GM23248 (cell line): Measurements from ENCODE around the gene NUP210. TPM values are rescaled to one million over a fixed set of nuclear protein-coding genes. Genes with fewer than 3 reads are reported as not detected.

Source experiments
- DNase-seq: peaks from one replicate; pipeline ENCODE4 v3.0.0-alpha.2; 2015
- H2AFZ ChIP-seq: fragments of 200-600 bp; sonication (generic); 2 replicates; pipeline ENCODE4 v1.6.1; 2016; ENCODE audit warnings: antibody characterized with exemption
- H3F3A ChIP-seq: fragments of 200-600 bp; sonication (generic); 2 replicates; pipeline ENCODE4 v1.6.1; 2016; ENCODE audit warnings: mild to moderate bottlenecking, antibody characterized with exemption, mixed run types; ENCODE audit not compliant: insufficient read depth
- H3K27ac ChIP-seq: fragments of 200-600 bp; sonication (generic); 2 replicates; pipeline ENCODE4 v1.5.1; 2016; ENCODE audit warnings: mild to moderate bottlenecking
- H3K27me3 ChIP-seq: fragments of 200-600 bp; sonication (generic); replicated peaks from 2 replicates; pipeline ENCODE4 v1.6.1; 2016; ENCODE audit warnings: mild to moderate bottlenecking; ENCODE audit not compliant: insufficient read depth
- H3K36me3 ChIP-seq: fragments of 200-600 bp; sonication (generic); 2 replicates; pipeline ENCODE4 v1.6.1; 2016; ENCODE audit warnings: low read depth, mild to moderate bottlenecking
- H3K4me1 ChIP-seq: fragments of 200-600 bp; sonication (generic); 2 replicates; pipeline ENCODE4 v1.6.1; 2016; ENCODE audit warnings: mild to moderate bottlenecking; ENCODE audit not compliant: insufficient read depth
- H3K4me2 ChIP-seq: fragments of 200-600 bp; sonication (generic); one replicate; pipeline ENCODE4 v1.6.1; 2016; ENCODE audit warnings: mild to moderate bottlenecking; ENCODE audit not compliant: unreplicated experiment
- H3K4me3 ChIP-seq: fragments of 200-600 bp; sonication (generic); 2 replicates; pipeline ENCODE4 v1.5.1; 2016; ENCODE audit warnings: mild to moderate bottlenecking
- H3K79me2 ChIP-seq: fragments of 200-600 bp; sonication (generic); 2 replicates; pipeline ENCODE4 v1.6.1; 2016; ENCODE audit warnings: mild to moderate bottlenecking; ENCODE audit not compliant: insufficient read depth
- H3K9ac ChIP-seq: fragments of 200-600 bp; sonication (generic); 2 replicates; pipeline ENCODE4 v1.6.1; 2016; ENCODE audit warnings: mild to moderate bottlenecking
- H3K9me2 ChIP-seq: fragments of 200-600 bp; sonication (generic); 2 replicates; pipeline ENCODE4 v1.6.1; 2016; ENCODE audit warnings: mixed run types, mild to moderate bottlenecking, moderate library complexity; ENCODE audit not compliant: insufficient read depth
- H3K9me3 ChIP-seq: fragments of 200-600 bp; sonication (generic); one replicate; pipeline ENCODE4 v1.6.1; 2017; ENCODE audit warnings: low read depth
- H4K20me1 ChIP-seq: fragments of 200-600 bp; sonication (generic); 2 replicates; pipeline ENCODE4 v1.6.0; 2016; ENCODE audit not compliant: insufficient read depth
- EZH2 ChIP-seq: fragments of 200-600 bp; sonication (generic); IDR thresholded peaks from 2 replicates; pipeline ENCODE4 v1.6.1; 2018; ENCODE audit warnings: antibody characterized with exemption, mild to moderate bottlenecking; ENCODE audit not compliant: insufficient read depth, poor library complexity, severe bottlenecking
- EZH2phosphoT487 ChIP-seq: fragments of 200-600 bp; sonication (generic); IDR thresholded peaks from 2 replicates; pipeline ENCODE4 v1.6.1; 2018; ENCODE audit warnings: antibody characterized with exemption, moderate library complexity, mild to moderate bottlenecking, low read depth; ENCODE audit not compliant: insufficient read depth
- WGBS, 2 experiments: methylation state at CpG; one replicate each; pipeline ENCODE4 v1.1.6; 2015 to 2017; ENCODE audit warnings: low lambda C conversion rate in 2 of 2, low coverage in 1 of 2; ENCODE audit errors: missing lambda C conversion rate in 2 of 2; 5-methylcytosine and 5-hydroxymethylcytosine counted together
- in situ Hi-C: fragments of 300-500 bp; cut with MboI; formaldehyde crosslinking; loops from 2 replicates; pipeline ENCODE4 v1.15.0; 2020
- polyA plus RNA-seq: library from polyadenylated mRNA; unstranded; fragments of >200 nt; fragmentation: Nextera tagmentation; extraction: Ambion mirVana; gene quantifications from 2 replicates; pipeline ENCODE4 v1.2.1, GENCODE V29; 2016
- total RNA-seq: library from RNA; depleted of rRNA; stranded (reverse); fragments of >200 nt; shearing (Covaris generic); gene quantifications from 2 replicates; pipeline ENCODE4 v1.2.3, GENCODE V29; 2014

Gene NUP210
- total and polyA plus RNA-seq, 2 experiments from 2014 or later = 0.04 TPM; not detected in 1

DNA sequence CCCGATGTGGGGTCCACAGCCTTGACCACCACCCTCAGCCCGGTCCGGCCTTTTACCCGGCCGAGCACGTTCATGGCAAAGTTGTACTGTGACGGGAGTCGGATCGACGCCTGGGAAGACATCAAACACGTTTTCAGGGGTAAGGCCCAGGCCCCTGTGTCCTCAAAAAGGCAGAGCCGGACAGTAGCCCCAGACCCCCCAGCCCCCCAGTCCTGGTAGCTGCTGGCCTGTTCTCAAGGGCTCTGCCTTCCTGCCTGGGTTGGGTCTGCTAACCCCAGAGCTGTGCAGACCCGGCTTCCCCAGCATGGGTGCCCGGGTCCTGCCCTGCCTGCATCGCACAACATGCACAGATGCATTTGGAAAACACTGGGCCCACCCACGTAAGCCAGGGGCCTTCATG, 84.6 kb downstream of the NUP210 start:
- Histone ChIP-seq H4K20me1 (no peaks in the 10 kb centered on the region), H2AFZ (no peak overlapping the region), H3K4me3 (no peak overlapping the region), H3K9me2 (no peaks in the 10 kb centered on the region), H3K4me1 (no peaks in the 10 kb centered on the region), H3K27ac (no peak overlapping the region), H3K79me2 (no peaks in the 10 kb centered on the region), H3K4me2 (no peak overlapping the region), H3K9me3 (no peaks in the 10 kb centered on the region), H3K36me3 (no peaks in the 10 kb centered on the region), H3F3A (no peaks in the 10 kb centered on the region), H3K27me3 (peaks cover 10% of the 10 kb centered on the region; the same call in 1 of the 2 replicates), H3K9ac (no peak overlapping the region)
- TF ChIP-seq EZH2 (no peak), EZH2phosphoT487 (no peak)
- WGBS, 2 experiments = 60 to 65% methylated on average over 16 of the region's 16 CpGs
- in situ Hi-C loops = no loop called here
- no peak for DNase-seq

DNA sequence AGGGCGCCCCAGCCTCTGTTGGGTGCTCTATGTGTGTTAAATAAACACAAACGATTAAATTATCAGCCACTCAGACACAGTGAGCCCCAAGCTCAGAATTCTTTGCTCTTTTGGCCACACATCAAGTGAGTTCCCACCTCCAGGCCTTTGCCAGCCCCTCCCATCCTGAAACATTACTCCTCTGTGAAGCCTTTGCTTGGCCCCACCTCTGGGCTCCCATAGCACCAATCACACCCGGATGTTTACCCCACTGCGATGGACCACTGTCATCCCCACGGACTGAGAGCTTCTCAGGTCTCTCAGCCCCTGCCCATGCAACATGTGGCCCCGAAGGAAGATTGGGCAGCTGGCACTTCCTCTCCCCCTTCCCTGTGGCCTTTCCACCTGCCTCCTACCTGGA, 85.1 kb downstream of the NUP210 start:
- in situ Hi-C loops = no loop called here
- H3K27ac ChIP-seq = no peak overlapping the region
- H3K4me3 ChIP-seq = no peak overlapping the region
- DNase-seq = no peak
- no peaks in the 10 kb centered on the region for H3K36me3 ChIP-seq
- no peak overlapping the region for H3K9ac ChIP-seq
- H3K9me2 ChIP-seq = no peaks in the 10 kb centered on the region
- no peaks in the 10 kb centered on the region for H3K9me3 ChIP-seq
- H4K20me1 ChIP-seq = no peaks in the 10 kb centered on the region
- no peak overlapping the region for H2AFZ ChIP-seq
- peaks cover 10% of the 10 kb centered on the region; the same call in 1 of the 2 replicates for H3K27me3 ChIP-seq
- no peaks in the 10 kb centered on the region for H3K79me2 ChIP-seq
- no peak overlapping the region for H3K4me2 ChIP-seq
- TF ChIP-seq EZH2phosphoT487 (no peak), EZH2 (no peak)
- WGBS, 2 experiments = 24 to 31% methylated on average over 6 of the region's 6 CpGs
- no peaks in the 10 kb centered on the region for H3K4me1 ChIP-seq
- H3F3A ChIP-seq = no peaks in the 10 kb centered on the region

DNA sequence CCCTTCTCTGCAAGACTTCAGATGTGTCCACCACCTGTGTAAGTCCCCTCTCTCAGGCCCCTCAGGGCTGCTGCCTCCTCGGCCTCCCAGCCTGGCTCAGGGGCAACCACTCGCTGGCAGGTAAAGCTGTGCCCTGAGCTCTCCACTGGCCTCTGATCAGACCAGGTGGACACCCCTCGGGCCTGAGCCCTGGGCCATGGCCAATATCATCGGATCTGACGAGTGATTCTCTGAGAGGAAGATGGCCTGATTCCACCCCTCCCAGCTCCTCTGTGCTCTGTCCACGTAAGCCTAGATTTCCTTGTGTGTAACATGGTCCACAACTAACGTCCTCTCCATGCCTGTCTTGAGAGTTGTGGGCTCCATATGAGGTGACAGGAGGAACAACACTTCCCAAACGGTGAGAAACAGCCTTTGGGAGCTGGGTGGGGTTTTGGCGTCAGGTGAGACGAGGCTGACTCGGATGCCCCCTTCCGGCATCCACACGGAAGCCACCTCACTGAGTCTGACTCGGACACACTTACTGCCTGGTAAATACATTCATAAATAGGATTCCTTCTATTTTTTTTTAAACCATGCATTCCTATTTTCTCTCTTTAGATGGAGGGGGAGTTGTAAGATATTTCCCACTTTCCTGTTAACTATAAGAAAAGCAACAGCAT, 86.8 kb downstream of the NUP210 start:
- TF ChIP-seq EZH2phosphoT487 = no peak
- no peak for TF ChIP-seq EZH2
- Histone ChIP-seq H3K4me2 (no peak overlapping the region), H3K9me2 (no peaks in the 10 kb centered on the region), H3K27me3 (peaks cover 10% of the 10 kb centered on the region; the same call in 1 of the 2 replicates), H3K4me1 (no peaks in the 10 kb centered on the region), H3K27ac (no peak overlapping the region), H3K4me3 (no peak overlapping the region), H4K20me1 (no peaks in the 10 kb centered on the region), H3K79me2 (no peaks in the 10 kb centered on the region), H3F3A (no peaks in the 10 kb centered on the region), H3K36me3 (no peaks in the 10 kb centered on the region), H3K9ac (no peak overlapping the region), H2AFZ (no peak overlapping the region), H3K9me3 (no peaks in the 10 kb centered on the region)
- in situ Hi-C loops = no loop called here
- WGBS, 2 experiments = 49 to 57% methylated on average over 14 of the region's 14 CpGs
- DNase-seq = no peak

DNA sequence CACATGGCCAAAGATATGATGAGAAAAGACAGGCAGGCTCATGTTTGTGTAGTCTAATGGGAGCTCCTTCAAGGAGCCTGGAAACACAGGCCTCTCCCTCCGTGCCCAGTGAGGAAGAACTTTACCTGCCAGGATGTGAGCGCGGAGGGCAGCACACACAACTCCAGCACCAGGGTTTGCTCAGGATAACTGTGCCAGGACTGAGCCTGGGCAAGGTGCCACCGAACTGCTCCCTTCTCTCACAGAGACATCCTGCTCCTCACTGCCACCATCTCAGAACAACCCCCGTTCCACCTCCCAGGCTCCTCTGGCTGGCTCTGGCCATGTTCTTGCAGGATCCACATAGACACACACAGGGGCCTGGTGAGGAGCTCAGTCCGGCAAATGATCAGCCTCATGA, 87.4 kb downstream of the NUP210 start:
- Histone ChIP-seq H3K4me3 (no peak overlapping the region), H3K4me2 (no peak overlapping the region), H3K79me2 (no peaks in the 10 kb centered on the region), H3K9ac (no peak overlapping the region), H3K9me2 (no peaks in the 10 kb centered on the region), H3K9me3 (no peaks in the 10 kb centered on the region), H3K27me3 (peaks cover 10% of the 10 kb centered on the region; the same call in 1 of the 2 replicates), H2AFZ (no peak overlapping the region), H4K20me1 (no peaks in the 10 kb centered on the region), H3K27ac (no peak overlapping the region), H3K4me1 (no peaks in the 10 kb centered on the region), H3K36me3 (no peaks in the 10 kb centered on the region), H3F3A (no peaks in the 10 kb centered on the region)
- in situ Hi-C loops = no loop called here
- DNase-seq = no peak
- no peak for TF ChIP-seq EZH2
- 67 to 69% methylated on average over 6 of the region's 6 CpGs for WGBS, 2 experiments

DNA sequence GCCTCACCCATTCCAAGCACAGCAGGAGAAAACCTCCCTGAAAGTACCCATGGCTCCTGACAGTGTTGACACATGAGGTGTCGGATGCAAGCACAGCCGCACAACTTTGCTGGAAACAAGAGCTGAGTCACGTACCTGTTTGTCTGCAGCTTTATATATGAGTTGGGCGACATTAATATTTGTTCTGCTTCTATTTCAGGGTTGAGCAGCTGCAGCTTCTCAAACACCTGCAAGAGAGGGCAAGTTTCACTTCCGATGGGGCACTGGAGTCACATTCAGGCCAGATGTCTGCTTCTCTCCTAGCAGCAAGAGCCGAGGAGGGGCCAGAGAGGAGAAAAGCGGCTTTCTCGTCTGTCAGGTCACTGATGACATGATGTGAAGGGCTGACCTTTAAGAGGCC, 88.0 kb downstream of the NUP210 start:
- H3K9me2 ChIP-seq = no peaks in the 10 kb centered on the region
- no peak overlapping the region for H3K4me2 ChIP-seq
- H3F3A ChIP-seq = no peaks in the 10 kb centered on the region
- no peaks in the 10 kb centered on the region for H3K79me2 ChIP-seq
- no peak for TF ChIP-seq EZH2
- no peak for TF ChIP-seq EZH2phosphoT487
- no peaks in the 10 kb centered on the region for H3K9me3 ChIP-seq
- H3K4me3 ChIP-seq = no peak overlapping the region
- H3K4me1 ChIP-seq = no peaks in the 10 kb centered on the region
- in situ Hi-C loops = no loop called here
- no peak overlapping the region for H2AFZ ChIP-seq
- DNase-seq = no peak
- WGBS, 2 experiments = 42 to 45% methylated on average over 8 of the region's 8 CpGs
- peaks cover 10% of the 10 kb centered on the region; the same call in 1 of the 2 replicates for H3K27me3 ChIP-seq
- H3K36me3 ChIP-seq = no peaks in the 10 kb centered on the region
- no peak overlapping the region for H3K9ac ChIP-seq
- H4K20me1 ChIP-seq = no peaks in the 10 kb centered on the region
- H3K27ac ChIP-seq = no peak overlapping the region
